Suppressor macrophage (primary cell): ENCODE results near the gene DAPK1.

ENCODE experiments used
- DNase-seq, 4 experiments: peaks; one replicate each; pipeline ENCODE4 v3.0.0-alpha.2; 2020 to 2022

Gene DAPK1

GRCh38 chr9:87647114-87647513 is 149.4 kb downstream of the DAPK1 start:
- DNase-seq: no peak

- DNase-seq: no peak
Measured at GRCh38 chr9:87648606-87649005, 150.9 kb downstream of the DAPK1 start.

- no peak for DNase-seq
Measured at GRCh38 chr9:87650611-87651295, 153.1 kb downstream of the DAPK1 start.

GRCh38 chr9:87651431-87651830 is 153.8 kb downstream of the DAPK1 start:
- DNase-seq: no peak

- DNase-seq: peak in 3 of 4 experiments; percentile 26 to 76 (median 67)
Measured at GRCh38 chr9:87653941-87654340, 156.3 kb downstream of the DAPK1 start.

- DNase-seq: no peak
Measured at GRCh38 chr9:87655731-87656130, 158.1 kb downstream of the DAPK1 start.

GRCh38 chr9:87656485-87656884 is 158.8 kb downstream of the DAPK1 start:
- DNase-seq: no peak

- DNase-seq: peak; percentile 52 to 68 (median 62)
Measured at GRCh38 chr9:87657190-87657589, 159.5 kb downstream of the DAPK1 start.

GRCh38 chr9:87657893-87658292 is 160.2 kb downstream of the DAPK1 start:
- no peak for DNase-seq

- no peak for DNase-seq
Measured at GRCh38 chr9:87658511-87658910, 160.8 kb downstream of the DAPK1 start.

GRCh38 chr9:87659534-87660419 is 162.1 kb downstream of the DAPK1 start:
- DNase-seq: no peak

GRCh38 chr9:87661241-87661640 is 163.6 kb downstream of the DAPK1 start:
- DNase-seq: no peak

- peak; percentile 37 to 69 (median 58) for DNase-seq
Measured at GRCh38 chr9:87662808-87663528, 165.3 kb downstream of the DAPK1 start.

- DNase-seq: no peak
Measured at GRCh38 chr9:87663556-87663955, 165.9 kb downstream of the DAPK1 start.

GRCh38 chr9:87664153-87665060 is 166.7 kb downstream of the DAPK1 start:
- DNase-seq: no peak

GRCh38 chr9:87665505-87665904 is 167.8 kb downstream of the DAPK1 start:
- DNase-seq: no peak

GRCh38 chr9:87667164-87667738 is 169.6 kb downstream of the DAPK1 start:
- peak; percentile 58 to 72 (median 70) for DNase-seq

- no peak for DNase-seq
Measured at GRCh38 chr9:87668222-87668621, 170.6 kb downstream of the DAPK1 start.

GRCh38 chr9:87668722-87669121 is 171.1 kb downstream of the DAPK1 start:
- DNase-seq: no peak

- DNase-seq: no peak
Measured at GRCh38 chr9:87670572-87671264, 173.1 kb downstream of the DAPK1 start.

- no peak for DNase-seq
Measured at GRCh38 chr9:87671478-87671877, 173.8 kb downstream of the DAPK1 start.
